ENCODE results near the gene PI4KA. TPM values are rescaled to one million over a fixed set of nuclear protein-coding genes. Genes with fewer than 3 reads are reported as not detected.
"Not testable (repeated sequence)": the region's sequence is repeated elsewhere in the genome, so short reads cannot be mapped to it uniquely, and the experiment has no call there.

Gene PI4KA
- polyA plus RNA-seq, 3 donors: 74.5 to 84.6 (median 76.0) TPM

- not testable (repeated sequence) for DNase-seq
These were observed 158.3 kb downstream of the PI4KA start for GRCh38 chr22:20700347-20700746.

- not testable (repeated sequence) for DNase-seq
These were observed 158.8 kb downstream of the PI4KA start for GRCh38 chr22:20699856-20700255.

- DNase-seq: peak; percentile 31
These were observed 161.0 kb downstream of the PI4KA start for GRCh38 chr22:20697481-20698113.

- not testable (repeated sequence) for DNase-seq
These were observed 162.6 kb downstream of the PI4KA start for GRCh38 chr22:20696056-20696455.

- DNase-seq: not testable (repeated sequence)
These were observed 163.4 kb downstream of the PI4KA start for GRCh38 chr22:20695205-20695604.

- not testable (repeated sequence) for DNase-seq
These were observed 164.4 kb downstream of the PI4KA start for GRCh38 chr22:20694256-20694655.

GRCh38 chr22:20692926-20693325, 165.7 kb downstream of the PI4KA start:
- DNase-seq: not testable (repeated sequence)

GRCh38 chr22:20690586-20691317, 167.9 kb downstream of the PI4KA start:
- not testable (repeated sequence) for DNase-seq

- not testable (repeated sequence) for DNase-seq
These were observed 171.0 kb downstream of the PI4KA start for GRCh38 chr22:20687356-20688172.

GRCh38 chr22:20685764-20686163, 172.8 kb downstream of the PI4KA start:
- DNase-seq: not testable (repeated sequence)

GRCh38 chr22:20678792-20679435, 179.7 kb downstream of the PI4KA start:
- DNase-seq: not testable (repeated sequence)

- DNase-seq: no peak
These were observed 180.8 kb downstream of the PI4KA start for GRCh38 chr22:20677684-20678242.

- not testable (repeated sequence) for DNase-seq
These were observed 183.0 kb downstream of the PI4KA start for GRCh38 chr22:20675613-20676012.

- no peak for DNase-seq
These were observed 183.6 kb downstream of the PI4KA start for GRCh38 chr22:20674998-20675397.

GRCh38 chr22:20673295-20674195, 185.1 kb downstream of the PI4KA start:
- no peak for DNase-seq

GRCh38 chr22:20672732-20673131, 185.9 kb downstream of the PI4KA start:
- no peak for DNase-seq

- no peak for DNase-seq
These were observed 186.6 kb downstream of the PI4KA start for GRCh38 chr22:20672082-20672424.

GRCh38 chr22:20671409-20672081, 187.1 kb downstream of the PI4KA start:
- no peak for DNase-seq

- not testable (repeated sequence) for DNase-seq
These were observed 188.0 kb downstream of the PI4KA start for GRCh38 chr22:20670457-20671261.
